GM12873 (cell line): ENCODE measurements around the gene TFAP2C.

Experiments used
- CTCF ChIP-seq: IDR thresholded peaks from 2 replicates; pipeline ENCODE4 v1.5.1; 2012; ENCODE audit warnings: low read depth, mild to moderate bottlenecking, moderate library complexity, low read length, control low read depth; ENCODE audit not compliant: insufficient read depth; ENCODE audit errors: missing control alignments

The TFAP2C gene

DNA sequence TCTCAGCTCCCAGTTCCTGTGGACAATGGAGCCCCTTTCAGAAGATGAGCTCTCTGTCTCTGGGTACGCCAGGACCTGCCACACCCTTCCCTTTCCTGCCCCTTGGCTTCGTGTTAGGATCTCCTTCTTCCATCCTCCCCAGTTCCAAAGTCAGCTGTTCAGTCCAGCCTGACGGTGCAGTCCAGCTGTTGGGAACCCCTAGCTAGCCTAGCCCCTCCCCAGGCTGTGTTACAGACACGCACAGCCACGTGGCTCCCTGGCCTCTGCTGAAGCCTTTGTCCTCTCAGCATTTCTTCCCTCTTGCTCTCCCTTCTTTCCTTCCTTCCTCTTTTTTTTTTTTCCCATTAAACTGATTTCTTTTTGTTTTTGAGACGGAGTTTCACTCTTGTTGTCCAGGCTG lies 12.4 kb upstream of the TFAP2C start:
- no peak for TF ChIP-seq CTCF

- TF ChIP-seq CTCF: no peak
These were observed 11.6 kb upstream of the TFAP2C start for GRCh38 chr20:56617489-56617888.

GRCh38 chr20:56621730-56622129 lies 7.4 kb upstream of the TFAP2C start:
- TF ChIP-seq CTCF: no peak

DNA sequence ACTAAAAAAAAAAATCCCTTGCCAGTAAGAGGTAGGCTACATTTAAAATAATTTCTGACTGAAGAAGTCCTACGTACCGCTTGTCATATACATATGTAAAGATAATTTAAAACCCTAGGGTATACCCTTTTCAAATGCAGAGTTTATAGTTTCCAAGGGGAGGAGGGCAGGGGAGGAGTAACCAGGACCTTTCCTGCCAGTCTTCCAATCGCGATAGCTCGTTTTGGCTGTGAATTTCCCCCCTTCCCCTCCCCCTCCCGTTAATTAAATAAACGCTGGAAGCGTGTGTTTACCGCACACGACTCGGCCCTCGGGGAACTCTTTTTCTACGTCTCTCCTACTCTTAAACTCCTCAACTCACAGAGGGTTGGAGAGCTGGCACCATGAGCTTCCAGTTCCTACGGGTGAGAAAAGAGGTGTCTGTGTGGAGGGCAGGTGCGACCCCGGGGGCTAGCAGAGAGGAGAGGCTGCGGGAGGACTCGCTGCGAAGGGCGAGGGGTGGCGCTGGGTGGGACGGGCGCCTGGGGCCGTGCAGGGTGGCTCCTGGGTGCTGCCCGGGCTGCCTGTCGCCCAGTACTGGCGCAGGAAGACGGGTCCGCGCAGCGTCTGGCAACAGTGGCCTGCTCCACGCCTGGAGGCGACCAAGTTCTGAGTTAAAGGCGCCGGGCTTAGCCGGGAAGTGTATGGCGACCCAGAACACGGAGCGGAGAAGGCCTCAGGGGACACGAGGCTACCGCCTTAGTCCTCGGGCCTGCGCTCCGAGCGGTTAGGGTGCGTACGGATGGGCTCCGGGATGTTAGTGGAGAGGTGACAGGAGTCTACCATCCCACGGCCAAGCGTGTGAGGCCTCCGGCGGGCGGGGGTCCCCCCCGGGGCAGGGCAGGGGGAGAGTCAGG lies 4.1 kb upstream of the TFAP2C start:
- TF ChIP-seq CTCF: no peak

GRCh38 chr20:56625837-56626236 lies 3.3 kb upstream of the TFAP2C start:
- TF ChIP-seq CTCF: no peak

GRCh38 chr20:56626367-56627121 lies 2.6 kb upstream of the TFAP2C start:
- peak; percentile 37 for TF ChIP-seq CTCF
